ENCODE measurements around the gene MED25. TPM values are rescaled to one million over a fixed set of nuclear protein-coding genes. Genes with fewer than 3 reads are reported as not detected.
A peak's percentile ranks its signal among the peaks of the same experiment; 100 is the strongest.

MED25 gene
- total and polyA plus RNA-seq, 12 donors, result 39.5 to 149 (median 54.9) TPM

GRCh38 chr19:49805822-49806619, 12.1 kb upstream of the MED25 start:
- H3K4me1 ChIP-seq, result peaks cover 10 to 40% (median 22%) of the 10 kb centered on the region in 9 donors
- H3K27ac ChIP-seq, result no peak overlapping the region
- peaks cover 0 to 69% (median 24%) of the 10 kb centered on the region in 9 donors for H3K36me3 ChIP-seq

GRCh38 chr19:49806620-49806959, 11.5 kb upstream of the MED25 start:
- ATAC-seq (no peak), DNase-seq (no peak)
- no peaks in the 10 kb centered on the region for H3K27me3 ChIP-seq
- H3K27ac ChIP-seq, result peak overlapping the region in 1 of 10 donors; percentile 56
- TF ChIP-seq CTCF (IDR thresholded peaks at IDR 0.05), result no peak
- intact Hi-C loops (cut with DNase I), result loop anchor here in 5 of 10 donors (5.0 to 10.0 kb wide), 2 partner anchors 39 to 122 kb away; partner anchors contain the start of genes AP2A1 (in 4 of the 5) and ADM5 (in 1 of the 5)
- peaks cover 10 to 43% (median 22%) of the 10 kb centered on the region in 9 donors for H3K4me1 ChIP-seq
- no peaks in the 10 kb centered on the region for H3K9me3 ChIP-seq
- peaks cover 0 to 63% (median 24%) of the 10 kb centered on the region in 9 donors for H3K36me3 ChIP-seq
- H3K4me3 ChIP-seq, result no peak overlapping the region
- WGBS, 2 donors, result 93 to 94% methylated on average over 8 of the region's 8 CpGs

More at GRCh38 chr19:49805822-49806619, 12.1 kb upstream of the MED25 start:
- no peaks in the 10 kb centered on the region for H3K9me3 ChIP-seq
- intact Hi-C loops (cut with DNase I), result loop anchor here in 5 of 10 donors (5.0 to 10.0 kb wide), 2 partner anchors 39 to 121 kb away; partner anchors contain the start of genes AP2A1 (in 4 of the 5) and ADM5 (in 1 of the 5)
- no peak overlapping the region for H3K4me3 ChIP-seq
- ATAC-seq, result no peak
- no peak for TF ChIP-seq CTCF (IDR thresholded peaks at IDR 0.05)
- 85 to 89% methylated on average over 20 of the region's 20 CpGs for WGBS, 2 donors
- no peak for DNase-seq
- no peaks in the 10 kb centered on the region for H3K27me3 ChIP-seq

GRCh38 chr19:49807058-49807903, 10.8 kb upstream of the MED25 start:
- H3K36me3 ChIP-seq, result peaks cover 0 to 56% (median 24%) of the 10 kb centered on the region in 9 donors
- peaks cover 10 to 38% (median 19%) of the 10 kb centered on the region in 9 donors for H3K4me1 ChIP-seq
- H3K4me3 ChIP-seq, result no peak overlapping the region
- WGBS, 2 donors, result 84 to 87% methylated on average over 18 of the region's 18 CpGs
- H3K9me3 ChIP-seq, result no peaks in the 10 kb centered on the region
- TF ChIP-seq CTCF (IDR thresholded peaks at IDR 0.05), result no peak
- DNase-seq (no peak), ATAC-seq (no peak)
- intact Hi-C loops (cut with DNase I), result loop anchor here in 5 of 10 donors (5.0 to 10.0 kb wide), 2 partner anchors 40 to 122 kb away; partner anchors contain the start of genes AP2A1 (in 4 of the 5) and ADM5 (in 1 of the 5)
- H3K27ac ChIP-seq, result peak overlapping the region in 1 of 10 donors; percentile 56
- H3K27me3 ChIP-seq, result no peaks in the 10 kb centered on the region

All from heart right ventricle (tissue), 16 donors.